ENCODE data around the gene SBF2.

DNA sequence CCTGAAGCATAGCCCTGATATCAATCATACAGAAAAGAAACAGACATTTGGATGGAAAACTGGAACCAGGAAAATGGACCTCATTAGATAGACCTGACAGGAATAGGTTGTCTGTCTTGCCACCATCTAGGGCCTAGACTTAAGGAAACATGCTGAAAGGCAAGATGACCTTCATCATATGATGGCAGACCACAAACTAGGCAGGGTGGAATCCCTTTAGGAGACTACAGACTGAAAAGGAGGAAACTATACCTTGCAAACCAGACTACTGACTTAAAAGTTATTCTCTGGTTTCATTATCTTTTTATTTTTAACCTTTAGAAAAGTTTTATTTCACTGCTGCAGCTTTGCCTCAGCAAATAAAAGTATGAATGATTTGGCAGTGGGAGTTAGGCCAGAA is 20.3 kb downstream of the SBF2 start:
- TF ChIP-seq, protein P1, sequence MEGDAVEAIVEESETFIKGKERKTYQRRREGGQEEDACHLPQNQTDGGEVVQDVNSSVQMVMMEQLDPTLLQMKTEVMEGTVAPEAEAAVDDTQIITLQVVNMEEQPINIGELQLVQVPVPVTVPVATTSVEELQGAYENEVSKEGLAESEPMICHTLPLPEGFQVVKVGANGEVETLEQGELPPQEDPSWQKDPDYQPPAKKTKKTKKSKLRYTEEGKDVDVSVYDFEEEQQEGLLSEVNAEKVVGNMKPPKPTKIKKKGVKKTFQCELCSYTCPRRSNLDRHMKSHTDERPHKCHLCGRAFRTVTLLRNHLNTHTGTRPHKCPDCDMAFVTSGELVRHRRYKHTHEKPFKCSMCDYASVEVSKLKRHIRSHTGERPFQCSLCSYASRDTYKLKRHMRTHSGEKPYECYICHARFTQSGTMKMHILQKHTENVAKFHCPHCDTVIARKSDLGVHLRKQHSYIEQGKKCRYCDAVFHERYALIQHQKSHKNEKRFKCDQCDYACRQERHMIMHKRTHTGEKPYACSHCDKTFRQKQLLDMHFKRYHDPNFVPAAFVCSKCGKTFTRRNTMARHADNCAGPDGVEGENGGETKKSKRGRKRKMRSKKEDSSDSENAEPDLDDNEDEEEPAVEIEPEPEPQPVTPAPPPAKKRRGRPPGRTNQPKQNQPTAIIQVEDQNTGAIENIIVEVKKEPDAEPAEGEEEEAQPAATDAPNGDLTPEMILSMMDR (IDR thresholded peaks at IDR 0.05; ENCODE audit: low read length): no peak
- no peak for TF ChIP-seq EZH2 (optimal IDR thresholded peaks at IDR 0.05; ENCODE audit: low read depth, low read length)
